ENCODE measurements around the gene ABTB1.

DNA sequence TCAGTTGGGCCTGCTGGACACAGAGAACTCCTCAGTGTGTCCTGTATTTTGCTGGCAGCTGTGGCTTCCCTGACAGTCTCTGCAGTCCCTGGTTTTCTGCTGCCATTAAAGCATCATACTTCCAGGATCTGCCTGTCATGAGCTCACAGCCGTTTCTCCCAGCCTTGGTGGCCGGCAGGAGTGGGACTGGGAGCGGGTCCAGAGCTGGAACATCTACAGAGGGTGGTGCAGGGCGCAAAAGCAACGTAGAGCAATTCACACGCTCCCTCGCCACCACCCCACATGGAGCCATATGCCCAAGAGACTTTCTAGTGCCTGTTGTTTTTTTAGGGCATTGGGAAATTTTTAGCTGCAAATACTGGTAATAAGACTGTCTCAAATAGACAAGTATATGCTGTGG, 33.6 kb downstream of the ABTB1 start:
- TF ChIP-seq, protein P1, sequence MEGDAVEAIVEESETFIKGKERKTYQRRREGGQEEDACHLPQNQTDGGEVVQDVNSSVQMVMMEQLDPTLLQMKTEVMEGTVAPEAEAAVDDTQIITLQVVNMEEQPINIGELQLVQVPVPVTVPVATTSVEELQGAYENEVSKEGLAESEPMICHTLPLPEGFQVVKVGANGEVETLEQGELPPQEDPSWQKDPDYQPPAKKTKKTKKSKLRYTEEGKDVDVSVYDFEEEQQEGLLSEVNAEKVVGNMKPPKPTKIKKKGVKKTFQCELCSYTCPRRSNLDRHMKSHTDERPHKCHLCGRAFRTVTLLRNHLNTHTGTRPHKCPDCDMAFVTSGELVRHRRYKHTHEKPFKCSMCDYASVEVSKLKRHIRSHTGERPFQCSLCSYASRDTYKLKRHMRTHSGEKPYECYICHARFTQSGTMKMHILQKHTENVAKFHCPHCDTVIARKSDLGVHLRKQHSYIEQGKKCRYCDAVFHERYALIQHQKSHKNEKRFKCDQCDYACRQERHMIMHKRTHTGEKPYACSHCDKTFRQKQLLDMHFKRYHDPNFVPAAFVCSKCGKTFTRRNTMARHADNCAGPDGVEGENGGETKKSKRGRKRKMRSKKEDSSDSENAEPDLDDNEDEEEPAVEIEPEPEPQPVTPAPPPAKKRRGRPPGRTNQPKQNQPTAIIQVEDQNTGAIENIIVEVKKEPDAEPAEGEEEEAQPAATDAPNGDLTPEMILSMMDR (IDR thresholded peaks at IDR 0.05) = no peak
- no peak for TF ChIP-seq POLR2A (IDR thresholded peaks at IDR 0.05)
